Measurements from ENCODE around the gene TEAD4.

Gene TEAD4

GRCh38 chr12:3085341-3086139 is 126.3 kb downstream of the TEAD4 start:
- no peak for DNase-seq

GRCh38 chr12:3086211-3086610 is 127.0 kb downstream of the TEAD4 start:
- DNase-seq: no peak

GRCh38 chr12:3086729-3087323 is 127.6 kb downstream of the TEAD4 start:
- DNase-seq: no peak

GRCh38 chr12:3087758-3088650 is 128.8 kb downstream of the TEAD4 start:
- DNase-seq: no peak

- no peak for DNase-seq
These were observed 130.4 kb downstream of the TEAD4 start for GRCh38 chr12:3089588-3089987.
